Retina (tissue), 1 donor: Measurements from ENCODE around the gene THRA.

Source experiments
- DNase-seq: peaks from one replicate; pipeline ENCODE4 v3.0.0-alpha.2; 2016

The THRA gene

GRCh38 chr17:40099619-40100418, 37.1 kb downstream of the THRA start:
- DNase-seq = no peak

GRCh38 chr17:40100419-40100668, 37.6 kb downstream of the THRA start, which contains the start of gene NR1D1:
Gene NR1D1 (minus strand): TSS chr17:40100589. CDS start chr17:40100094, 495 bp downstream.
- no peak for DNase-seq

GRCh38 chr17:40100669-40101366, 38.1 kb downstream of the THRA start:
- peak; percentile 95 for DNase-seq

DNA sequence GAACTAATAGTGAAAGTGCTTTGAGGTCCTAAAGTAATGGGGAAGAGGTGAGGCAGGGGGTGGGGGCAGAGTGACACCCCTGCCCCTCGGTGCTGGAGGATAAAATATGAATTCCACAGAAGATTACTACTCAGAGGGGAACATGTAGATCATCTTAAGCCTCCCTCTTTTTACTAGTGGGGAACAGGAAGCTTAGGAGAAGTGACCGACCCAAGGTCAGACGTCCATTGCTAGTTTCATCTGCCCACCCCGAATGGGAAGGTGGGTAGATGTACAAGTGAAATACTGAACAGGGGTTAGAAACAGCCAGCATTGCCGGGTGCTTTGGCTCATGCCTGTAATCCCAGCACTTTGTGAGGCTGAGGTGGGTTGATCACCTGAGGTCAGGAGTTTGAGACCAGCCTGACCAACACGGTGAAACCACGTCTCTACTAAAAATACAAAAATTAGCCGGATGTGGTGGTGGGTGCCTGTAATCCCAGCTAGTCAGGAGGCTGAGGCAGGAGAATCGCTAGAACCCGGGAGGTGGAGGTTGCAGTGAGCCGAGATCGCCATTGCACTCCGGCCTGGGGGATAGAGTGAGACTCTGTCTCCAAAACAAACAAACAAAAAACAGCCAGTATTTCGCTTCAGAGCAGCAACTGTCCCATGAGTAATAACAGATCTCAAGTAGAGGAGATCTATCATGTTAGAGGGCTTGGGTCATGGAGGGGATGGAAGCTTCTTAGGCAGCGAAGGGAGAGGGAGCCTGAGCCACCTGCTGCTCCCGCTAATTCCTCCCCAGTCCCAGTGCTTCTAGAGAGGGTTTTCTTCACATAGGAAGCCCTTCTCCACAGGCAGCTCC, 38.8 kb downstream of the THRA start:
- no peak for DNase-seq

GRCh38 chr17:40103071-40103661, 40.4 kb downstream of the THRA start:
- DNase-seq = no peak

DNA sequence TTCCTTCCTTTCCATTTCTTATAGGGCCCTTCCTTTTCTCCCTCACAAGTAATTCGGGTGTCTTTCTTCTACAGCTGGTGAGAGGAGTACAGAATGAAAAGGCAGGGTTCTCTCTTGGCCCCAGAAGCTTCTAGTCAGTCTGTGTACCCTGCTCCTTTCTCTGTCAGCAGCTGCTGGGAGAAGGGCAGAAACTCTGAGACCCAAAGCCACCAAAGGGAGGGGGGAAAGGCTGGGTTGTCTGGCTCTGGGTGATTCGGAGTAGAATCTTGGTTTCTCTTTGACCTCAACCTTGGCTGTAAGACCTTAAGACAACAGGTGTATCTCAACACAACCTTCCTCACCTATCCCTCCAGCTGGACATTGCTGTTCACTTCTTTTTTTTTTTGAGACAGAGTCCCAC, 40.9 kb downstream of the THRA start:
- DNase-seq = no peak

DNA sequence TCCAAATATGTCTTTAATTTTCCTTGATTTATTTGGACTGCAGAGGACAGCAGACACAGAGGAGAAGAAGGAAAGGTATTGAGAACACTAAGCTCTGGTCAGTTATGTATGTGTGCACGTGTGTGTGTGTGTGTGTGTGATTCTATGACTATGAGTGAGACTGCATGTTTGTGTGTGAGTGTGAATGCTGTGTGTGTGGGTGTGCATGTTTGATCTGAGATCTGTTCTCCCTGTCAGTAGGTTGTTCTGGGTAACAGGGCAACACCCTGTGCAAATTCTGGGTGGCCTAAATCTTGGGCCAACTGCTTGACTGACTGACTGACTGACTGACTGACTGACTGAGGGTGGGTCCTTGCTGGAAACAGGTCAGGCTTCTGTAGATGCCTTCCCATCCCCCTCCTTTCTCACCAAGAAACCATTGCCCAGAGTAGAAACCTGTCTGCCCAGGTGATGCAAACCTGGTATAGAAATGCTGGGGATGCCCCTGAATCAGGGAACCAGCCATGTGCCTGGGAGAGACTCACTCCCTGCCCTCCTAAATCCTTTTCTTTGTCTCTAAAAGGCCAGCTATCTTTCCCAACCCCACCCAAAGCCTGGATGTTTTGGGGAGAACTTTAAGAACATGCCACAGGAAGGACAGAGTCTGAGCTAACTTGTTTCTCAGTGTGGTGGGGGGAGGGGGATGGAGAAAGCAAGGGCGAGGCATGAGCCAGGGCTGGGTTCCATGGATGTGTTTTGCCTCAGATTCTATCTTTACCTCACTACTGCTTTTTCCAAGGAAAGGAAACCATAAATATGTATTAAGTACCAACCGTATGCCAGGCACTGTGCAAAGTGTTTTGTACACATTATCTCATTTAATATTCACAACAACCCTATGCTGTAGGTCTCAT, 42.1 kb downstream of the THRA start:
- DNase-seq = no peak

DNA sequence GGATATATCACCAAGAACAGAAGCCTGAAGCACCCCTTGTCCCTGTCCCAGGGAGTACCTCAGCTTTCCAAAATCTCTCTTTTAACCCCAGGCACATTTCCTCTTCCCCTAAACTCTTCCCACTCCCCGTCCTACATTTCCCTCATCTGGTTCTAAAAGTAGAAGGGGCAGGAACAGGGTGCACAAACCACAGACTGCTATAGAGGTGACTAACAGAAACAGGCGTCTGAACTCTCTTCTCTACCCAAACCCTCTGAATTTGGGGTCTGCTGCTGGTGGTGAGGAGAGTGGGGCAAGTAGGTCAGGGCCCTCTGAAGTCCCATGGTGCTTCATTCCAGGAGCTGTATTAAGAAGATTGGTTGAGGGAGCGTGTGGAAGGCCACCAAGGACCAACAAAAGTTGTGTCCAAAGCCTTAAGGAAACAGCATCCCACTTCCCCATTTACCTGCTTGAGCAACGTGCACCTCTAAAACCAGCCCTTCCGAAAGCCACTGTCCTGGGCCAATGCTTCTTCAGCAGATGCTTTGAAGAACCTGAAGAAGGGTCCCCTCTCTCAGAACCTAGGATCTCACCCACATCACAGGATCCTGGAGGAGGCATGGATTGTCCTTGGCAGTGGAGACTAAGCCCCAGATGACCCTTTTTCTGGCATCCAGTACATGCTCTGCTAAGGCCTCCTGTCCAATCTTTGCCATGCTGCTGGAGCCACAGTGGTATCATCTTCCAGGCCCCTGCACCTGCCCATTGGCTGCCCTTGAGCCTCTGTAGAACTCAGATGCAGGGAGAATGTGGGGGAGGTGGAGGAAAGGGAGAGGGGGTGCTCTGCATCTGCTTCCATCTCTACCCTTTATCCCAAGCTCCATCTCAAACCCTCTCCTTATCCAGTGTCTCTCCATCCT, 43.3 kb downstream of the THRA start:
- no peak for DNase-seq

DNA sequence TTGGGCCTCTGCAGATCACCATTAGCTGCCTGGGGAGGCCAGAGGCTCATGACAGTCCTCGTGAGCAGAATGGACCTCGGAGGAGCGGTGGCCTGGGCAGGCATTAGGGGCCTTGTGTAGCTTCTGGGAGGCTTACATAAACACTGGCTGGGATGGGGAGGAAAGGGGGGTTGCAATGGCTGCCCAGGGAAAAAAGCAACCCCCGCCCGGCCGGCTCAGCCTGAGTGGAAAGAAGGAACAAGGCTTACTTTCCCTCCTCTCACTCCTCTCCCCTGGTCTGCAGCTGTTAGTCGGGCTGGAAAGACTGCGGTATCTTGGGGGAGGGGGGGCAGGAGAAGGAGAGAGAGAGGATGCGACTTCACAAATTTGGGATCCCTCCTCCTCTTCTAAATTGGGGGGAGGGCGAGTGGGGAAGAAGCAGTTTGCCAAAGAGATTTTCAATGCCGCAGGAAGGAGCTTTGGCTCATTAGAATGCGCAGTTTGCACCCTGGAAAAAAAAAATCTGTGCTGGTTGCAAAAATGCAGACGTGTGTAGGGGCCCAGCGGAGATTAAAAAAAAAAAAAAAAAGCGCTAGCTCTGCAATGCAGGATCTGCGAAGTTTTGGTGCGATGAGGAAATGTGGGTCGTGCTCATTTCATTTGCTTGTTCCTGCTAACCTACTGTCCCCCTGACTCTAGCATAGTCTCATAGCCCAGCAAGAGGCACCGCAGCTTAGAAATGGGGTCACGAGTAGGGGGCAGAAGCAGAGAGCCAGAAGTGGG, 44.2 kb downstream of the THRA start:
- peak; percentile 72 for DNase-seq

DNA sequence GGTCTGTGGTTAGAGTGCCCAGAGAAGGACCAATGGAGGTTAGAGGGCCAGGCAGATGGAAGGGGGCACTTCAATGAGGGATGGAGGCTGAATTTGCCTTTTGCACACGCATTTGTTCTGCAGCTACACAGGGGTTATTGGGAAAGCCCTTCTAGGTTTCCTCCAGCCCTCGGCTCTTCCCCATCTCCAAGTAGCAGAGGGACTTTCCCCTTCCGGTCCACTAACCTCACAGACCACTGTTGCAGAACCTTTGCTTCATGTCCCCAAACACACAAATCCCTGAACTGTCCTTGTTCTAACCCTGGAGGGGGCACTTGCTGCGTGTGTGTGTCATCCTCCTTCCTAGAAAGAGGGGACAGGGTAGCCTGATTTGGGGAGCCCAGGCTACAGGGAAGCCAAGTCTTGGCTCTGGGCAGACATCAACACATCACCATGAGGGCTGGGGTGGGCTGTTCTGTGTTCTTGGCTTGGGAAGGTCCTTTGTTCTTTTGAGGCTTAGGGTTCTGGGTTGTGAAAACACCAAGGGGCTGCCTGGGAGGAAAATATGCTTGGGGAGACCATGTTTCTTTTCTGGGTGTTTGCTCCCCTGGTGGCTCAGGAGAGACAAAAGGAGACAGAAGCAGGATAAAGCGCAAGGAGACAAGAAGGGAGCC, 44.9 kb downstream of the THRA start:
- no peak for DNase-seq

GRCh38 chr17:40108970-40109824, 46.4 kb downstream of the THRA start:
- DNase-seq = no peak

GRCh38 chr17:40110026-40110845, 47.5 kb downstream of the THRA start:
- DNase-seq = peak; percentile 51

DNA sequence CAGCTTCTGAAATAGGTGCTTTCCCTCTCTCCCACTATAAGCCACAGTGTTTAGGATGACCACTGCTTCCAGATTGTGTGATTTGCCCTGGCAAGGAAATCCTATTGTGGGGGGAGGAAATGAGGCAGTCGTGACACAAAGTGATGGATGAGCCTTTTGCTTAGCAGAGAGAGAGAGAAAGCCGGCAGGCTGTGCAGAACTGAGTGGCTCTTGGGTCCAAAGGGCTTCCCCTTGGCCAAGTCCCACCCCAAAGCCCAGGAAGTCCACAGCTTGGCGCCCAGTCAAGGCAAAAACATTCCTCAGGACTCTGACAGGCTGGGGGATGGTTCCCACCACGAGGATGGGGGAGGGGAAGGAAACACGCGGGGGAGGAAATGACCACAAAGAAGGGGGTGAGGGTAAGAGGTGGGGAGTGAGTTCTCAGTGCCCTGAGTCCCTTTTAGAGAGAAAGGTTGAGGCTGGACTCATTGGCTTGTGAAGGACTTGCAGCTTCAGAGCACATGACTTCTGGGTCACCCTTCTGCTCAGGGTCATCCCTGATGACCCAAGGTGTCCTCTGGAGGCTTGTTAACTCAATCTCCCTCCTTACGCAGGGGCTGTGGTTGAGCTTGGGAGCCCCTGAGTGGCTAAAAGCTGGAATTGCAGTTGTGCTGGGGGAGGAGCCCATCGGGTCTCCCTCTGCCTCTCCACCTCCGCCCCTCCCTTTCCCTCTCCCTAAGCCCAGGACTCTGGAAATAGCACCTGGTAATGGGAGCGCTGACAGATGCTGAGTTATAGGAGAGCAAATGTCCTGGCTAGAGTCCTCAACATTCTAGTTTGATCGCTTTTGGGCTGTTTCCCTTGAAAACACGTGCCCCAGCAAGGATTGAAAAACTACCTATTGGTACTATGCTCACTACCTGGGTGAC, 48.7 kb downstream of the THRA start:
- peak; percentile 92 for DNase-seq

DNA sequence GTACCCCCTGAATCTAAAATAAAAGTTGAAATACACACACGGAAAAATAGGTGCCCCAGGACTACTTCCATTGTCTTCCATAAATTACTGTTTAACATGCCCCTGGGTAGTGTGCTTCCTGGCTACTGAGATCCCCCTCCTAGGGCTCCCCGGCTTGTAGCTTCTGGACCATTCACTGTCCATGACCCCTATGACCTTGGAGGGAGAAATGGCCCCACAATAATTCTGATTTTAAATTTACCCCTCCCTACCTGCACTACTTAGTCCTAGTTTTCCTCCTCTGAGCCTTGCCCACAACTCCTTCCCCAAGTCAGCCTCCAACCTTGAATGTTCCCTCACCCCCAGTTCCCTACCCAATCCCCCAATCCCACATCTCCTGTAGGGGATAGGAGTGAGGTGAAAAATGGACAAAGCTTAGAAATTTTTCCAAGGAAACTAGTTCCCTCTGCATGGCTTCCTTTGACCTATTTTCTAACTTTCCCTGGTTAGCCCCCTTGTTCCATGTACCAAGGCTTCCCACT, 49.5 kb downstream of the THRA start:
- DNase-seq = no peak

DNA sequence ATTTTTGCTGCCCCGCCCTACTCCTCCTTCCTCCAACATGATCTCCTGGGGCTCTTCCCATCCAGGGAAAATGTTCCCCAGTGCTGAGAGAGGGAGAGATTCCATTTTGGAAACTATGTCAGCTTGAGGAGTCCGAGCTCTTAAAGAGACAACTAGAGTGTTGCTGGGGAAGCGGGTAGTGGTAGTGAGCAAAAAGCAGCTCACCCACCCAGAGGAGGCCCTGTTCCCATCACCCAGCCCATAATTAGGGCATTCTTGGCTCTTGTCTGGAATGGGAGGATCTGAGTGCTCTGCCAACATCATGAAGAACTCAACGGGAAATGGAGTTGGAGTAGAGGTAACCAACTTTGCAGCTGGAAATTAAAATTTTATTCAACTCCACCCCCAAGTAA, 49.9 kb downstream of the THRA start:
- DNase-seq = no peak

DNA sequence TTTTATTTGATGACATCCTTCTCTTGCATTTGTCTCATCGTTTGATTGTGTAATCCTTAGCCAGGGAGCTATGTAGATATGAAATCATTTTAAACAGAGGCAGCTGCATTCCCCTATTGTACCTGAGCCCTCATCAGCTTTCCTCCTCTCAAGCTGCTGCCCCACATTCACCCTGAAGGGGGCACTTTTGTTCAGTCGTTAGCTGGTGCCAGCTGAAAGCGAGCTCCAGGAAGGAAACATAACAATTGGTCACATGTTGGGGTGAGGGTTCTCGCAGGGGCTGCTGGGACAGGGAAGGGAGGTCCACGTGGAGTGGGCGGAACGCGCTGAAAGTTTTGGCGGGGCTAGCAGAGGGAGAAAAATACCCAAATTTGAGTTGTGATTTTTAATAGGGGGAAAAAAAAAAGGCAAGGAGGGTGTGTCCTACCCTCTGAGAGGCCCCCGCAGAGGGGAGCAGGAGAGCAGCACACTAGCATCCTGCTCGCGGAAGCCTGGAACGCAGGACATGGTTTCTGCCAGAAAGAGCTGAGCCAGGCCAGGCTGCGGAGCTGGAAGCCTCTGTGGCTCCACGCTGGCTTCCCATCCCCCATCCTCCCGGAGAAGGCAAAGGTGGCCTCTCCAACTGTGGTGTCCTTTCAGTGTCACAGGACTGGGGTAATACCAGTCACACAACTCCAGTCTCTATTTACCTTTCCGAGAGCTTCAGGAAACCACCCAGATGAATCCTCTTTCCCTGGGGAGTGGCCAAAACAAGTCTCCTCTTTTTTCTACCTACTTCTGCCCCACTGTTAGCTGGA, 50.5 kb downstream of the THRA start:
- DNase-seq = peak; percentile 91
